HG03520 (cell line): Measurements from ENCODE around the gene TMEM184A.

Experiments
- ATAC-seq: cut with Tn5 transposase; IDR thresholded peaks from one replicate; pipeline ENCODE4 v1.9.1; 2021; ENCODE audit warnings: mild to moderate bottlenecking, moderate library complexity; ENCODE audit not compliant: unreplicated experiment

The TMEM184A gene

GRCh38 chr7:1553512-1554210 is 2.3 kb downstream of the TMEM184A start:
- ATAC-seq, result no peak

- ATAC-seq, result no peak
Measured at GRCh38 chr7:1552200-1552599, 3.8 kb downstream of the TMEM184A start.

GRCh38 chr7:1550846-1551155 is 5.2 kb downstream of the TMEM184A start:
- ATAC-seq, result no peak

- ATAC-seq, result no peak
Measured at GRCh38 chr7:1550005-1550845, 5.8 kb downstream of the TMEM184A start.

- no peak for ATAC-seq
Measured at GRCh38 chr7:1549357-1550004, 6.5 kb downstream of the TMEM184A start.

- no peak for ATAC-seq
Measured at GRCh38 chr7:1548944-1549343, 7.1 kb downstream of the TMEM184A start.

- ATAC-seq, result no peak
Measured at GRCh38 chr7:1548438-1548831, 7.6 kb downstream of the TMEM184A start.

GRCh38 chr7:1547777-1548437 is 8.1 kb downstream of the TMEM184A start:
- no peak for ATAC-seq

- ATAC-seq, result no peak
Measured at GRCh38 chr7:1546909-1547776, 8.9 kb downstream of the TMEM184A start.

- ATAC-seq, result no peak
Measured at GRCh38 chr7:1546274-1546908, 9.6 kb downstream of the TMEM184A start.

GRCh38 chr7:1545417-1546246 is 10.4 kb downstream of the TMEM184A start:
- no peak for ATAC-seq

- no peak for ATAC-seq
Measured at GRCh38 chr7:1544896-1545416, 11.0 kb downstream of the TMEM184A start.

GRCh38 chr7:1544178-1544895 is 11.7 kb downstream of the TMEM184A start:
- ATAC-seq, result no peak

- no peak for ATAC-seq
Measured at GRCh38 chr7:1543826-1544177, 12.2 kb downstream of the TMEM184A start.

- no peak for ATAC-seq
Measured at GRCh38 chr7:1542841-1543747, 12.9 kb downstream of the TMEM184A start.

- ATAC-seq, result no peak
Measured at GRCh38 chr7:1542329-1542728, 13.7 kb downstream of the TMEM184A start.

- ATAC-seq, result no peak
Measured at GRCh38 chr7:1541431-1542162, 14.4 kb downstream of the TMEM184A start.
